K562 treated with DMSO at 1 percent for 4 hours (cell line): ENCODE data around the gene SUSD5. TPM values are rescaled to one million over a fixed set of nuclear protein-coding genes. Genes with fewer than 3 reads are reported as not detected.

ENCODE experiments used
- total RNA-seq: library from RNA; unstranded; fragments of 300-600 nt; gene quantifications from 2 replicates; pipeline ENCODE4 v1.2.3, GENCODE V29; 2022; ENCODE audit not compliant: insufficient read depth

Gene SUSD5
- not detected in 2 replicates for total RNA-seq

DNA sequence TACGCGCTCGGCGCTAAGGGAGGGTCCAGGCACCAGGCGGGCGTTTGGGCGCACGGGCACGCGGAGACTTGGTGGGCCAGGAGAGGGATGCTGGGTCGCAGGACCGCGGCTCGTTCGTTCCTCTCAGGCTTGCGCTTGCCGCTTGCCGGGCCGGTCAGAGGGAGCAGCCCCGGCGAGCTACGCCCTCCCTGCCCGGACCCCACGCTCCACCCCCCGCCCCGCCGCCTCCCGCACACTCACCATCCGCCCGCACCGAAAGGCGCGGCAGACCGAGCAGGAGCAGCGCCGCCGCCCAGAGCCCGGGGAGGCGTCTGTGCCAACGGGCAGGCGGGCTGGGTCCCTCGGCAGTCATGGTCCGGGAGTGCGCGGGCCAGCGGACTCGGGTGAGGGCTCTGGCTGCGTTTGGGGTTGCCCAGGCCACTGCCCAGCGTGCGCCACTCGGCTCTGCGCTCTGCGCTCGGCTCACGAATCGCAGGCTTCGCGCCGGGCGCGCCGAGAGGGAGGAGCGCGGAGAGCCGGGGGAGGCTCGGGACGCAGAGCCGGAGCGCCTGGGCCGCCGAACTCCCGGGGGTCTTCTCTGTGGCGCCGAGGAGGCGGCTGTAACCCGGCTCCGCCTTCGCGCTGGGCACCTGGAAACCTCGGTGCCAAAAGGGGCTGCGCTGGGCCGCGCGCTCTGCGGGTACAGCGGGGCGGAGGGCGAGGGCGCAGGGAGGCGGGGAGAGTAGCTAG lies at the start of gene SUSD5:
Gene SUSD5, minus strand, starts transcription at position 365 of the 729 bp plus-strand sequence. Its CDS starts 13 bp downstream, at position 352.

DNA sequence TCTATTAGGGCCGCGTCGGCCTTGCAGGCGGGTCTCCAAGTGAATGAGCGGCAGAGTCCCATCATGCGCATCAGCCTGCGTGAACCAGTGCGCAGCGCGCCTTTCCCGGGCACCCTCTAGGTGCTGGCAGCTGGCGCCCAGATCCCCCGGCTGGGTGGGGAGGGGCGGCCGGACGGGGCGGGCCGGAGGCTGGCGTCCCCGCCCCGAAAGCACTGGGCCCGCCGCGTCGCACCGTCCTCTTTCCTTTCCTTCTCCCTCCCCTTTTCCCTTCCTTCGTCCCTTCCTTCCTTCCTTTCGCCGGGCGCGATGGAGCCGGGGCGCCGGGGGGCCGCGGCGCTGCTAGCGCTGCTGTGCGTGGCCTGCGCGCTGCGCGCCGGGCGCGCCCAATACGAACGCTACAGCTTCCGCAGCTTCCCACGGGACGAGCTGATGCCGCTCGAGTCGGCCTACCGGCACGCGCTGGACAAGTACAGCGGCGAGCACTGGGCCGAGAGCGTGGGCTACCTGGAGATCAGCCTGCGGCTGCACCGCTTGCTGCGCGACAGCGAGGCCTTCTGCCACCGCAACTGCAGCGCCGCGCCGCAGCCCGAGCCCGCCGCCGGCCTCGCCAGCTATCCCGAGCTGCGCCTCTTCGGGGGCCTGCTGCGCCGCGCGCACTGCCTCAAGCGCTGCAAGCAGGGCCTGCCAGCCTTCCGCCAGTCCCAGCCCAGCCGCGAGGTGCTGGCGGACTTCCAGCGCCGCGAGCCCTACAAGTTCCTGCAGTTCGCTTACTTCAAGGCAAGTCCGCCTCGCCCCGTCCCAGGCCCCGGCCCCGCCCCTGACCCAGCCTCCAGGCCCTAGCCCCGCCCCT lies 104.6 kb downstream of the SUSD5 start, which contains the start of gene CRTAP:
Gene CRTAP, plus strand, starts transcription at position 243 of the 850 bp plus-strand sequence. Its CDS starts 64 bp downstream, at position 307.

Other genes starting within 250 kb of the SUSD5 start
- 90.7 and 107 TPM in 2 replicates for gene GLB1, start 121.7 kb downstream of the SUSD5 start, total RNA-seq
- 1.4 TPM in 2 replicates for gene TMPPE, start 121.7 kb downstream of the SUSD5 start, total RNA-seq
- 144 and 147 TPM in 2 replicates for gene CRTAP, start 104.8 kb downstream of the SUSD5 start, total RNA-seq
- 1.8 and 3.0 TPM in 2 replicates for gene FBXL2, start 58.6 kb upstream of the SUSD5 start, total RNA-seq
- gene UBP1, start 221.6 kb upstream of the SUSD5 start, total RNA-seq, result 26.0 and 44.8 TPM in 2 replicates